ENCODE measurements around the gene SAMSN1. TPM values are rescaled to one million over a fixed set of nuclear protein-coding genes. Genes with fewer than 3 reads are reported as not detected.

The SAMSN1 gene
- total RNA-seq, 1 donor from 2014 or later: 6.4 TPM

DNA sequence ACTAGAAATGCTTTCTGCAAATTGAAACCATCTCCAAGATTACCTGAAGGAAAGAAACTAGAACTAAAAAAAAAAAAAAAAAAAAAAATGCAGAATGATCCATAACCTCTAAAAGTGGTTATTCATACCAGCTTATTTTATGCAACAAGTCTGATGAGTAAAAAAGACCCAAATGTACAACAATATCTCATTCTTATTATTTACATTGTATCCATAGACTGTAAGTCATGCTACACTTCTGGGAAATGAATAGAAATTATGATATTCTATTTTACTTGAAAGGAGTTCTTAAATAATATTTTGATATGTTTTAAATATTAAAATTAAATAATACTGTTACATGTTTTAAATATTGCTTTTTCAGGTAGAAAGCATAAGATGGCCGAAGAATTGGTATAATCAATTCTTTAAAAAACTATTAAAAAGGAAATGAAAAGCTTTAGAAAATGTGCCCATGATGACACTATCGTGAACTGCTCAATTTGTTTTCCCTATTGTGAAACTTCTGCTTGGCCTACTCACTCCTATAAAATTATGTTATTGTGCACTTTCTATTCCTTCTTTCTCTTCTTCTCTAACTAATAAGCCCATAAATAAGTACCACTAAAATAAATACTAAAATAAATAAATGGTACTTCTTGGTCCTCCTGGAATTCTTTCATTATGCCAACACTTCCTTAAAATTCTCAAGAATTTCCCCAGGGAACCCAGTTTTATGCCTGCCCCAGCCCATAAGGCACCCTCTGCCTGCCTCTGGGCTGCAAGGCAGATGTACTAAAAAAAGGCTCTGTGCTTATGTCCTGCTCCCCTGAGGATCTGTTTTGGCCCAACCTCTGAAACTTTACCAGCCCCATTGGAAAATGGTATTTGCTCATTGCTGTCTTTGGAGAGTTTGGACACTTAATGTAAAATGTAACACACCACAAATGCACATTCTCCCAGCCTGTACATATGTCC is 18.1 kb downstream of the SAMSN1 start:
- no peak for DNase-seq (ENCODE audit: extremely low spot score in 2 of 2)
- H3K4me3 ChIP-seq: no peak overlapping the region

DNA sequence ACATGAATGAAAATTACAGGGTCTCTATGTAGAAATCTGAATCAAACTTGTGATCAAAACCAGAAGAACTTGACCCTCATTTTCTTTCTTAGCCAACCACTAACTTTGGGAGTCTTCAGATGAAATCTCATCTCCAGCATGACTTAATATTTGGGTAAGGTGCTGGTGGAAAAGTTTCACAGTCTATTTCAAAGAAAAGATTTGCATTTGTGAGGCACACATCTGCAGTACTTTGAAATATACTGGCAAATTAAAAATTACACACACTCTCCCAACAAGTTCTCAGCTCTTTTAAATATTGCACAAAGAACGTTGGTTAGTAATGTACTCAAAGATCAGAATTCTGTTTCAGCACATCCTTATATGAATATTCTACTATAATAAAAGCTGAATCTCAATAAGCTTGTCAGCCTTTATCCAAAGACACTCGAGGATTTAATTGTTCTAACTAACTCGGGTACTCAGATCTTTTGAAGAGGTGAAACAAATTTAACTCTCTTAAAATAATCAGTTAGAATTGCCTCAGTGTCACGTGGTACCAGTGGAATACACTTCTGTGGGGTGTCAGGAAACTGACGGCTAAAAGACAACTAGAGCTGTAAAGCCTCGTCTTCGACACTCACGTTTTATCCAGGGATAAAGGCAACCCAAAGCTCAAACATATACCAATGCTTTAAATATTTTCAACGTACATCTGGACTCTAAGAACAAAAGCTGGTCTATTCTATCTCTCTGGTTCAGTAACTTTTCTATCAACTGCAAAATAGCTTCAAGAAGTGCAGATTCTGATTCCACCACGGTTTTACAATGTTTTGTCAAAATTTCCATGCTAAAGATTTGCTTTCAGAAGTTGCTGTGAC is 19.0 kb downstream of the SAMSN1 start:
- Histone ChIP-seq H3K36me3 (no peaks in the 10 kb centered on the region), H3K9me3 (no peaks in the 10 kb centered on the region), H3K4me3 (no peak overlapping the region), H3K27ac (no peak overlapping the region), H3K4me1 (peaks cover 11% of the 10 kb centered on the region), H3K27me3 (no peaks in the 10 kb centered on the region)
- DNase-seq (ENCODE audit: extremely low spot score in 2 of 2): no peak
- intact Hi-C loops (cut with DNase I): no loop called here
- no peak for TF ChIP-seq POLR2AphosphoS5 (IDR thresholded peaks at IDR 0.05; ENCODE audit: insufficient read depth in 1 of 2, low read depth in 1 of 2)
- TF ChIP-seq, protein P1, sequence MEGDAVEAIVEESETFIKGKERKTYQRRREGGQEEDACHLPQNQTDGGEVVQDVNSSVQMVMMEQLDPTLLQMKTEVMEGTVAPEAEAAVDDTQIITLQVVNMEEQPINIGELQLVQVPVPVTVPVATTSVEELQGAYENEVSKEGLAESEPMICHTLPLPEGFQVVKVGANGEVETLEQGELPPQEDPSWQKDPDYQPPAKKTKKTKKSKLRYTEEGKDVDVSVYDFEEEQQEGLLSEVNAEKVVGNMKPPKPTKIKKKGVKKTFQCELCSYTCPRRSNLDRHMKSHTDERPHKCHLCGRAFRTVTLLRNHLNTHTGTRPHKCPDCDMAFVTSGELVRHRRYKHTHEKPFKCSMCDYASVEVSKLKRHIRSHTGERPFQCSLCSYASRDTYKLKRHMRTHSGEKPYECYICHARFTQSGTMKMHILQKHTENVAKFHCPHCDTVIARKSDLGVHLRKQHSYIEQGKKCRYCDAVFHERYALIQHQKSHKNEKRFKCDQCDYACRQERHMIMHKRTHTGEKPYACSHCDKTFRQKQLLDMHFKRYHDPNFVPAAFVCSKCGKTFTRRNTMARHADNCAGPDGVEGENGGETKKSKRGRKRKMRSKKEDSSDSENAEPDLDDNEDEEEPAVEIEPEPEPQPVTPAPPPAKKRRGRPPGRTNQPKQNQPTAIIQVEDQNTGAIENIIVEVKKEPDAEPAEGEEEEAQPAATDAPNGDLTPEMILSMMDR (IDR thresholded peaks at IDR 0.05): no peak
- TF ChIP-seq POLR2A (IDR thresholded peaks at IDR 0.05): no peak

More for the DNA sequence above, 18.1 kb downstream of the SAMSN1 start:
- Histone ChIP-seq H3K4me1 (peaks cover 11% of the 10 kb centered on the region), H3K9me3 (no peaks in the 10 kb centered on the region), H3K27me3 (no peaks in the 10 kb centered on the region), H3K27ac (no peak overlapping the region), H3K36me3 (no peaks in the 10 kb centered on the region)
- intact Hi-C loops (cut with DNase I): no loop called here
- TF ChIP-seq POLR2A (IDR thresholded peaks at IDR 0.05) (no peak), POLR2AphosphoS5 (IDR thresholded peaks at IDR 0.05; ENCODE audit: insufficient read depth in 1 of 2, low read depth in 1 of 2) (no peak)
- TF ChIP-seq, protein P1 (IDR thresholded peaks at IDR 0.05): no peak

DNA sequence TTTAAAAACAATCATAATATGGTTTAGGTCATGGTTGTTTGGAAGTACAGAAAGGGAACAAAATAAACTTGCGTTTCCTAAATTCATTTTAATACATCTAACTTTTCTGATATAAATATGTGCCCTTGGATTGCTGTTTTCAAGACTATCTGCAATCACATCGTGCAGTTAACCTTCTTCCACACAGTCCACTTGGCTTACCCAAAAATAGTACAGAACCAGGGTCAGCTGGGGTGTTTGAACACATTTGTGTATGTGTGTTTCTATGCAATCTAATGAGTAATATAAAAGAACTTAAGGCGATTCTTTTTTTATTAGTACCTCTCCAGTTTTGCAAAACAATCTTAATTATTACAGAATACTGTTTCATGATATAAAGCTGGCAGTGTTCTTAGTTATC is 19.9 kb downstream of the SAMSN1 start:
- Histone ChIP-seq H3K36me3 (no peaks in the 10 kb centered on the region), H3K4me1 (peaks cover 11% of the 10 kb centered on the region), H3K9me3 (no peaks in the 10 kb centered on the region), H3K27me3 (no peaks in the 10 kb centered on the region), H3K27ac (no peak overlapping the region), H3K4me3 (no peak overlapping the region)
- no peak for DNase-seq (ENCODE audit: extremely low spot score in 2 of 2)
- TF ChIP-seq POLR2AphosphoS5 (IDR thresholded peaks at IDR 0.05; ENCODE audit: insufficient read depth in 1 of 2, low read depth in 1 of 2) (no peak), POLR2A (IDR thresholded peaks at IDR 0.05) (no peak)
- TF ChIP-seq, protein P1 (IDR thresholded peaks at IDR 0.05): no peak
- intact Hi-C loops (cut with DNase I): no loop called here

DNA sequence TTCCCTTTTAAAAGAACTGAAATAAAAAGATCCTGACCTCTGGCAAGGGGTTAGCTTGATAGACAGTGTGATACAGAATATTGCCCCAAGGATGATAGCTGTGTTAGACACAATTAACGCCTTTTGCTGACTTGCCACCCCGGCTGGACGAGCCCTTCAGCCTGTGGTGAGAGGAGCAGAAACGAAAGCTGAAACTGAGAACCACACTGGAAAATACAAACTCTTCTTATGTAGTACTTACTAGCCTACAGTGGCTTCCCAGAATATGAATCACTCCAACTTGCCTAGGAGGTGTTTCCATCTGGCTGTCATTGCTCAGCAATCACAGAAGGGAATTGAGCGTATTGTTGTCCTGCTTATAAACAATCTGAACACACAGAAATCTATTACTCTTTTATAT is 22.9 kb downstream of the SAMSN1 start:
- no peaks in the 10 kb centered on the region for H3K9me3 ChIP-seq
- intact Hi-C loops (cut with DNase I): no loop called here
- no peaks in the 10 kb centered on the region for H3K27me3 ChIP-seq
- no peak for DNase-seq (ENCODE audit: extremely low spot score in 2 of 2)
- H3K36me3 ChIP-seq: no peaks in the 10 kb centered on the region
- TF ChIP-seq, protein P1 (IDR thresholded peaks at IDR 0.05): no peak
- TF ChIP-seq POLR2A (IDR thresholded peaks at IDR 0.05): no peak
- TF ChIP-seq POLR2AphosphoS5 (IDR thresholded peaks at IDR 0.05; ENCODE audit: insufficient read depth in 1 of 2, low read depth in 1 of 2): no peak
- no peak overlapping the region for H3K27ac ChIP-seq
- peaks cover 3% of the 10 kb centered on the region for H3K4me1 ChIP-seq
- no peak overlapping the region for H3K4me3 ChIP-seq
